K562 (cell line): ENCODE results near the gene RSU1. TPM values are rescaled to one million over a fixed set of nuclear protein-coding genes. Genes with fewer than 3 reads are reported as not detected.

ENCODE experiments used
- ATAC-seq: fragments of 200-7000 bp; cut with Tn5 transposase; 3 replicates; pipeline ENCODE4 v1.9.1; 2020; ENCODE audit warnings: moderate library complexity
- BruUV-seq: library from RNA; stranded (reverse); fragments of 400-500 nt; replicated peaks from 2 replicates; lab custom pipeline; 2021; lab: Mats Ljungman, UMichigan
- CTCF ChIA-PET: fragments of 300-600 bp; formaldehyde crosslinking; extraction: SDS; loops from one replicate; lab custom pipeline; 2021; ENCODE audit warnings: low intra/inter-chr PET ratio; lab: Yijun Ruan, JAX
- POLR2A ChIA-PET: fragments of 300-600, 350-650 bp; sonication (Branson Sonifier 250); formaldehyde crosslinking; extraction: SDS; loops from one replicate; lab custom pipeline; 2021; ENCODE audit warnings: antibody characterized with exemption, inconsistent platforms; lab: Yijun Ruan, JAX
- DNase-seq, 4 experiments: peaks; one replicate each; pipeline versions ENCODE4 v3.0.0 to v3.0.0-alpha.2; 2011 to 2018; ENCODE audit warnings: low spot score in 3 of 4, mixed read lengths in 3 of 4; ENCODE audit errors: extremely low read depth in 1 of 4
- FAIRE-seq: peaks from 2 replicates; lab custom pipeline; 2011; peaks lifted over from hg19 to GRCh38; lab: Jason Lieb, UNC
- H2AFZ ChIP-seq: 2 replicates; pipeline ENCODE4 v1.6.0; 2011; ENCODE audit warnings: low read depth, low read length, control low read depth, inconsistent platforms
- H3K27ac ChIP-seq: fragments of 200-600 bp; 3 replicates; pipeline ENCODE4 v1.8.0; 2011; ENCODE audit warnings: low read depth, mild to moderate bottlenecking, control low read depth, inconsistent platforms, low read length, moderate library complexity, mixed read lengths; ENCODE audit errors: extremely low read depth
- H3K27me3 ChIP-seq, 2 experiments: fragments of 300-600 bp in 1 of 2; 2 replicates in 1 of 2; 3 replicates in 1 of 2; pipeline versions ENCODE4 v1.6.0 to v1.8.0; 2011; ENCODE audit warnings: inconsistent platforms in 2 of 2, low read length in 2 of 2, mild to moderate bottlenecking in 1 of 2, mixed read lengths in 1 of 2, moderate library complexity in 1 of 2; ENCODE audit not compliant: control insufficient read depth in 2 of 2, insufficient read depth in 2 of 2
- H3K36me3 ChIP-seq: fragments of 300-600 bp; 3 replicates; pipeline ENCODE4 v1.8.0; 2011; ENCODE audit warnings: mild to moderate bottlenecking, low read length, inconsistent platforms; ENCODE audit not compliant: control insufficient read depth, insufficient read depth
- H3K4me1 ChIP-seq, 2 experiments: fragments of 200-600 bp in 1 of 2; replicated peaks in 1 of 2; 2 replicates in 1 of 2; 3 replicates in 1 of 2; pipeline versions ENCODE4 v1.5.1 to v1.8.0; 2011; ENCODE audit warnings: inconsistent platforms in 2 of 2, low read length in 2 of 2, mild to moderate bottlenecking in 1 of 2, mixed read lengths in 1 of 2, moderate library complexity in 1 of 2; ENCODE audit not compliant: control insufficient read depth in 2 of 2, insufficient read depth in 2 of 2
- H3K4me2 ChIP-seq: 2 replicates; pipeline ENCODE4 v1.6.1; 2011; ENCODE audit warnings: low read length, control low read depth, inconsistent platforms, mixed read lengths; ENCODE audit not compliant: insufficient read depth
- H3K4me3 ChIP-seq: fragments of 200-600 bp; sonication (generic), shearing (Covaris generic); 2 replicates; pipeline ENCODE4 v1.5.1; 2016; ENCODE audit warnings: control low read depth, inconsistent platforms
- H3K79me2 ChIP-seq: fragments of 200-600 bp; 3 replicates; pipeline ENCODE4 v1.8.0; 2011; ENCODE audit warnings: low read length, inconsistent platforms; ENCODE audit not compliant: control insufficient read depth, insufficient read depth
- H3K9ac ChIP-seq, 2 experiments: 2 replicates each; pipeline versions ENCODE4 v1.6.0 to v1.6.1; 2011; ENCODE audit warnings: low read depth in 2 of 2, low read length in 2 of 2, control low read depth in 1 of 2, inconsistent platforms in 1 of 2, mild to moderate bottlenecking in 1 of 2, mixed read lengths in 1 of 2; ENCODE audit not compliant: insufficient read depth in 1 of 2
- H3K9me1 ChIP-seq: one replicate; pipeline ENCODE4 v1.6.0; 2011; ENCODE audit warnings: inconsistent platforms, mild to moderate bottlenecking, low read length, moderate library complexity; ENCODE audit not compliant: control insufficient read depth, insufficient read depth
- H3K9me3 ChIP-seq: replicated peaks from 2 replicates; pipeline ENCODE4 v1.5.1; 2011; ENCODE audit warnings: low read depth, low read length, inconsistent platforms; ENCODE audit not compliant: control insufficient read depth, insufficient read depth
- H4K20me1 ChIP-seq: replicated peaks from 2 replicates; pipeline ENCODE4 v1.6.1; 2011; ENCODE audit warnings: low read length, inconsistent platforms, mixed read lengths; ENCODE audit not compliant: control insufficient read depth, insufficient read depth
- DACH1 ChIP-seq: fragments of 450-650 bp; IDR thresholded peaks from 2 replicates; pipeline ENCODE4 v1.6.1; 2018; ENCODE audit not compliant: partially characterized antibody
- ESRRA ChIP-seq: fragments of 450-650 bp; IDR thresholded peaks from 2 replicates; pipeline ENCODE4 v1.6.1; 2014; ENCODE audit warnings: low read depth, mild to moderate bottlenecking, moderate library complexity, borderline replicate concordance
- FOXA1 ChIP-seq: fragments of 450-650 bp; IDR thresholded peaks from 2 replicates; pipeline ENCODE4 v1.6.1; 2016; ENCODE audit warnings: mild to moderate bottlenecking, borderline replicate concordance
- NFIC ChIP-seq: fragments of 450-650 bp; IDR thresholded peaks from 2 replicates; pipeline ENCODE4 v1.6.1; 2017; ENCODE audit warnings: mild to moderate bottlenecking, inconsistent platforms
- ZNF140 ChIP-seq: fragments of 250-450 bp; sonication (Bioruptor Pico); IDR thresholded peaks from 2 replicates; pipeline ENCODE4 v1.8.0; 2021; ENCODE audit warnings: moderate library complexity, mild to moderate bottlenecking, inconsistent platforms
- ZNF57 ChIP-seq: fragments of 450-650 bp; formaldehyde crosslinking; IDR thresholded peaks from 2 replicates; pipeline ENCODE4 v1.4.0; 2020; ENCODE audit warnings: mild to moderate bottlenecking, moderate library complexity
- ZSCAN29 ChIP-seq: fragments of 450-650 bp; IDR thresholded peaks from 2 replicates; pipeline ENCODE4 v1.6.1; 2017
- WGBS: fragments of 100-300 bp; shearing (Covaris generic); methylation state at CpG from one replicate; pipeline ENCODE4 v1.1.6; 2016; ENCODE audit warnings: low coverage, mixed read lengths; ENCODE audit not compliant: insufficient coverage; ENCODE audit errors: missing lambda C conversion rate; 5-methylcytosine and 5-hydroxymethylcytosine counted together
- in situ Hi-C: fragments of 300-500 bp; cut with MboI; formaldehyde crosslinking; loops from 4 replicates; pipeline ENCODE4 v1.15.0; 2018; ENCODE audit warnings: inconsistent platforms, mixed read lengths
- intact Hi-C: fragments of 100-400 bp; cut with micrococcal nuclease; formaldehyde crosslinking; loops from 2 replicates; pipeline ENCODE4 v1.14.2; 2022
- polyA plus RNA-seq, 8 experiments: library from polyadenylated mRNA; depleted of rRNA in 4 of 8; stranded (reverse) in 5 of 8; unstranded in 3 of 8; fragments of >200 nt; fragmentation: Nextera tagmentation in 2 of 8; fragmentation: Illumina TruSeq in 1 of 8; extraction: Ambion mirVana in 2 of 8; extraction: Trizol in 1 of 8; gene quantifications; 2 replicates each; pipeline versions ENCODE4 v1.2.1 to v1.2.3, GENCODE V29; 2011 to 2014; ENCODE audit warnings: inconsistent platforms in 1 of 8, missing spikeins in 1 of 8
- total RNA-seq, 7 experiments: library from RNA; depleted of rRNA in 6 of 7; stranded (reverse); fragments of >200 nt in 6 of 7; fragmentation: Illumina TruSeq in 2 of 7; extraction: Trizol in 2 of 7; gene quantifications; 2 replicates each; pipeline versions ENCODE4 v1.2.1 to v1.2.3, GENCODE V29; 2011 to 2021; ENCODE audit warnings: low replicate concordance in 1 of 7
- TF ChIP-seq, protein P1 (sequence below): fragments of 450-650 bp; formaldehyde crosslinking; IDR thresholded peaks from 2 replicates; pipeline ENCODE4 v1.4.0; 2022; ENCODE audit warnings: missing genetic modification characterization

RSU1 gene
- total and polyA plus RNA-seq, 9 of the 15 experiments (the other 6 are each of a cell fraction or from before 2014, with no cell fraction given), result 18.8 to 67.3 (median 31.5) TPM

DNA sequence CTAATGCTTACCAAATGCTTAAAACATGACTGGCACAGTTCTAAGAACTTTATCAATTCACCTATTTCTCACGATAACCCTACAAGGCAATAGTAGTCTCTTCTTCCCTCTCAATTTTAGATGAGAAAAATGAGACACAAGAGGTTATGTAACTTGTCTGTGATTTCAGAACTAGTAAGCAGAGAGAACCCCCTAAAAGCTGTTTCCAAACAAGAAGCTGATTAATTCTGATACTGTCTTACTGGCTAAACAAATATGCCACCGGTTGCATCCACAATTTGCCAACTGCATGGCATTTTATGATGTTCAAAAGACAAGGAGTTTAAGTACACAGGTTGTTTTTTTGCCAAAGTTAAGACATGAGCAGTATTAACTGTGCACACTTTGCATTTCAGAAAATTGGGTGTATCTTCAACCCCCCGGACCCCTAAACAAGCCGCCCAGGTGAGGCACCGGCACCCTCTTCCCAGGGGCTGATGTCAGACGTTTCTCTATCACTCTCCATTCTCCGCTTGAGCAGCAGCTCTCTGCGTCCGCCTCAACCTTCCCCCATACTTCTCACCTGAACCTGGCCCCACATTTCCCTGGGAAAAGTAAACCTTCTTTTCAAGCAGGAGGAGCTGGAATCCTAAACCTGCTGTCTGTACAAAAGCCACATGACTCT lies 21.7 kb downstream of the RSU1 start:
- no peak for ATAC-seq
- no TSS peak for BruUV-seq

More for the DNA sequence above, 21.7 kb downstream of the RSU1 start:
- no peak for FAIRE-seq
- H3K36me3 ChIP-seq, result no peaks in the 10 kb centered on the region
- in situ Hi-C loops (loop anchor here (25.0 kb wide), 1 partner anchor 1358 kb away; no protein-coding TSS in a partner anchor), intact Hi-C loops (no loop called here)
- no peaks in the 10 kb centered on the region for H3K9me3 ChIP-seq
- no peak overlapping the region for H3K27ac ChIP-seq
- no peaks in the 10 kb centered on the region for H3K27me3 ChIP-seq
- no peak overlapping the region for H3K4me3 ChIP-seq
- H3K79me2 ChIP-seq, result no peaks in the 10 kb centered on the region
- no peaks in the 10 kb centered on the region for H3K4me1 ChIP-seq
- no peak overlapping the region for H2AFZ ChIP-seq
- TF ChIP-seq ZNF57 (CRISPR knock-in tag) (no peak), FOXA1 (no peak), ZSCAN29 (no peak), DACH1 (no peak), NFIC (no peak), ESRRA (no peak), ZNF140 (CRISPR knock-in tag) (no peak)
- TF ChIP-seq, protein P1, sequence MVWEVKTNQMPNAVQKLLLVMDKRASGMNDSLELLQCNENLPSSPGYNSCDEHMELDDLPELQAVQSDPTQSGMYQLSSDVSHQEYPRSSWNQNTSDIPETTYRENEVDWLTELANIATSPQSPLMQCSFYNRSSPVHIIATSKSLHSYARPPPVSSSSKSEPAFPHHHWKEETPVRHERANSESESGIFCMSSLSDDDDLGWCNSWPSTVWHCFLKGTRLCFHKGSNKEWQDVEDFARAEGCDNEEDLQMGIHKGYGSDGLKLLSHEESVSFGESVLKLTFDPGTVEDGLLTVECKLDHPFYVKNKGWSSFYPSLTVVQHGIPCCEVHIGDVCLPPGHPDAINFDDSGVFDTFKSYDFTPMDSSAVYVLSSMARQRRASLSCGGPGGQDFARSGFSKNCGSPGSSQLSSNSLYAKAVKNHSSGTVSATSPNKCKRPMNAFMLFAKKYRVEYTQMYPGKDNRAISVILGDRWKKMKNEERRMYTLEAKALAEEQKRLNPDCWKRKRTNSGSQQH, result no peak
- no peaks in the 10 kb centered on the region for H4K20me1 ChIP-seq
- DNase-seq, result no peak
- 48% methylated on average over 8 of the region's 9 CpGs for WGBS
- no peak overlapping the region for H3K4me2 ChIP-seq
- ChIA-PET POLR2A (interaction anchor here (1.0 to 1.4 kb wide), 2 partner anchors 10 to 12 kb away, joined by 4 to 7 read pairs; no protein-coding TSS in a partner anchor), CTCF (no interaction called here)
- H3K9me1 ChIP-seq, result no peaks in the 10 kb centered on the region
- H3K9ac ChIP-seq, result no peak overlapping the region
